Measurements from ENCODE around the gene ADARB2.

The ADARB2 gene

GRCh38 chr10:1333981-1334380 is 403.3 kb downstream of the ADARB2 start:
- Histone ChIP-seq H4K20me1 (ENCODE audit: control insufficient read depth, insufficient read depth, low read depth, low read length) (no peaks in the 10 kb centered on the region), H3K4me3 (ENCODE audit: low read length) (no peak overlapping the region), H3K27me3 (ENCODE audit: control insufficient read depth, low read length) (peaks cover 3% of the 10 kb centered on the region; the same call in 1 of the 2 replicates), H3K4me2 (ENCODE audit: low read length) (no peak overlapping the region), H3K27ac (ENCODE audit: low read depth, low read length) (no peak overlapping the region), H3K9me3 (ENCODE audit: control insufficient read depth, insufficient read depth, low read length) (no peaks in the 10 kb centered on the region), H3K4me1 (ENCODE audit: control insufficient read depth, low read length) (no peaks in the 10 kb centered on the region), H3K9me2 (replicated peaks; ENCODE audit: control insufficient read depth, low read length) (no peaks in the 10 kb centered on the region), H3K79me2 (ENCODE audit: control insufficient read depth, low read length) (no peaks in the 10 kb centered on the region), H3F3A (ENCODE audit: control insufficient read depth, insufficient read depth) (no peaks in the 10 kb centered on the region), H3K36me3 (ENCODE audit: control insufficient read depth, low read length) (no peaks in the 10 kb centered on the region)
- TF ChIP-seq EZH2phosphoT487 (IDR thresholded peaks at IDR 0.05; ENCODE audit: borderline replicate concordance, low read length) (no peak), CTCF (IDR thresholded peaks at IDR 0.05; ENCODE audit: low read depth, low read length, poor library complexity, severe bottlenecking) (no peak)

GRCh38 chr10:1331560-1331959 is 405.8 kb downstream of the ADARB2 start:
- Histone ChIP-seq H3K27me3 (ENCODE audit: control insufficient read depth, low read length) (0 out of 2 replicates have a peak, but pooled peaks cover 3% of the 10 kb centered on the region), H4K20me1 (ENCODE audit: control insufficient read depth, insufficient read depth, low read depth, low read length) (no peaks in the 10 kb centered on the region), H3K36me3 (ENCODE audit: control insufficient read depth, low read length) (no peaks in the 10 kb centered on the region), H3K9me2 (replicated peaks; ENCODE audit: control insufficient read depth, low read length) (no peaks in the 10 kb centered on the region), H3K27ac (ENCODE audit: low read depth, low read length) (no peak overlapping the region), H3K79me2 (ENCODE audit: control insufficient read depth, low read length) (no peaks in the 10 kb centered on the region), H3K4me3 (ENCODE audit: low read length) (no peak overlapping the region), H3K9me3 (ENCODE audit: control insufficient read depth, insufficient read depth, low read length) (peaks cover 5% of the 10 kb centered on the region; the same call in 1 of the 2 replicates), H3K4me2 (ENCODE audit: low read length) (no peak overlapping the region), H3F3A (ENCODE audit: control insufficient read depth, insufficient read depth) (no peaks in the 10 kb centered on the region), H3K4me1 (ENCODE audit: control insufficient read depth, low read length) (no peaks in the 10 kb centered on the region)
- TF ChIP-seq EZH2phosphoT487 (IDR thresholded peaks at IDR 0.05; ENCODE audit: borderline replicate concordance, low read length) (no peak), CTCF (IDR thresholded peaks at IDR 0.05; ENCODE audit: low read depth, low read length, poor library complexity, severe bottlenecking) (no peak)

- H3K27me3 ChIP-seq (ENCODE audit: control insufficient read depth, low read length) = no peaks in the 10 kb centered on the region
- H3K4me2 ChIP-seq (ENCODE audit: low read length) = no peak overlapping the region
- H3K79me2 ChIP-seq (ENCODE audit: control insufficient read depth, low read length) = no peaks in the 10 kb centered on the region
- no peak for TF ChIP-seq EZH2phosphoT487 (IDR thresholded peaks at IDR 0.05; ENCODE audit: borderline replicate concordance, low read length)
- peaks cover 5% of the 10 kb centered on the region; the same call in 1 of the 2 replicates for H3K9me3 ChIP-seq (ENCODE audit: control insufficient read depth, insufficient read depth, low read length)
- no peaks in the 10 kb centered on the region for H3K36me3 ChIP-seq (ENCODE audit: control insufficient read depth, low read length)
- no peak overlapping the region for H3K27ac ChIP-seq (ENCODE audit: low read depth, low read length)
- no peaks in the 10 kb centered on the region for H3K4me1 ChIP-seq (ENCODE audit: control insufficient read depth, low read length)
- H4K20me1 ChIP-seq (ENCODE audit: control insufficient read depth, insufficient read depth, low read depth, low read length) = no peaks in the 10 kb centered on the region
- no peaks in the 10 kb centered on the region for H3F3A ChIP-seq (ENCODE audit: control insufficient read depth, insufficient read depth)
- no peaks in the 10 kb centered on the region for H3K9me2 ChIP-seq (replicated peaks; ENCODE audit: control insufficient read depth, low read length)
- H3K4me3 ChIP-seq (ENCODE audit: low read length) = no peak overlapping the region
Measured at GRCh38 chr10:1329622-1330021, 407.7 kb downstream of the ADARB2 start.

- Histone ChIP-seq H3K9me2 (replicated peaks; ENCODE audit: control insufficient read depth, low read length) (no peaks in the 10 kb centered on the region), H3K79me2 (ENCODE audit: control insufficient read depth, low read length) (no peaks in the 10 kb centered on the region), H3K36me3 (ENCODE audit: control insufficient read depth, low read length) (no peaks in the 10 kb centered on the region), H3K27me3 (ENCODE audit: control insufficient read depth, low read length) (no peaks in the 10 kb centered on the region), H3K4me1 (ENCODE audit: control insufficient read depth, low read length) (no peaks in the 10 kb centered on the region), H3F3A (ENCODE audit: control insufficient read depth, insufficient read depth) (no peaks in the 10 kb centered on the region), H3K4me2 (ENCODE audit: low read length) (no peak overlapping the region), H3K27ac (ENCODE audit: low read depth, low read length) (no peak overlapping the region), H4K20me1 (ENCODE audit: control insufficient read depth, insufficient read depth, low read depth, low read length) (no peaks in the 10 kb centered on the region), H3K4me3 (ENCODE audit: low read length) (no peak overlapping the region), H3K9me3 (ENCODE audit: control insufficient read depth, insufficient read depth, low read length) (peaks cover 5% of the 10 kb centered on the region; the same call in 1 of the 2 replicates)
- no peak for TF ChIP-seq EZH2phosphoT487 (IDR thresholded peaks at IDR 0.05; ENCODE audit: borderline replicate concordance, low read length)
- no peak for TF ChIP-seq CTCF (IDR thresholded peaks at IDR 0.05; ENCODE audit: low read depth, low read length, poor library complexity, severe bottlenecking)
Measured at GRCh38 chr10:1328981-1329614, 408.2 kb downstream of the ADARB2 start.

All from DOHH2 (cell line).